ENCODE measurements around the gene SH2D2A.
A peak's percentile ranks its signal among the peaks of the same experiment; 100 is the strongest.

SH2D2A gene

GRCh38 chr1:156816561-156817328 lies at the start of gene SH2D2A:
TSS of gene SH2D2A (minus strand) at chr1:156816848. CDS start at chr1:156816708, 140 bp downstream.
- no peak for DNase-seq

DNA sequence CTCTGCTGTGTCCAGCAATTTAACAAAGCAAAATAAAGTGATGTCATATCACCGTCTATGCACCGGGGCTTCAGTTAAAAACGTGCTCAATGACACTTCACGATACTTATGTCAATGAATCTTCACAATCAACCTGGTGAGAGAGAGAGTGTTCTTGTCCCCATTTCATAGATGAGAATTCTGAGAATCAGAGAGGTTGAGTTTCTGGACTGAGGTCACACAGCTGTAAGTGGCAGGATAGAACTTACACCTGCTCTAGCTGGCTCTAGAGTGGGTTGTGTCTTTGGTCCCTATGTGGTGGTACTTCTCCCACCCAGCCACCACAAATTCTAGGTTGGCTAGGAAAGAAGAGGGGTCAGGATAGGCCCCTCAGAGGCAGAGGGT lies 49.2 kb upstream of the SH2D2A start:
- no peak for DNase-seq

- DNase-seq = peak; percentile 18
These were observed 48.6 kb upstream of the SH2D2A start for GRCh38 chr1:156865258-156865657.

- peak; percentile 36 for DNase-seq
These were observed 48.1 kb upstream of the SH2D2A start for GRCh38 chr1:156864796-156865195.

- no peak for DNase-seq
These were observed 47.0 kb upstream of the SH2D2A start for GRCh38 chr1:156863631-156864030.

- DNase-seq = no peak
These were observed 46.5 kb upstream of the SH2D2A start for GRCh38 chr1:156862997-156863599.

DNA sequence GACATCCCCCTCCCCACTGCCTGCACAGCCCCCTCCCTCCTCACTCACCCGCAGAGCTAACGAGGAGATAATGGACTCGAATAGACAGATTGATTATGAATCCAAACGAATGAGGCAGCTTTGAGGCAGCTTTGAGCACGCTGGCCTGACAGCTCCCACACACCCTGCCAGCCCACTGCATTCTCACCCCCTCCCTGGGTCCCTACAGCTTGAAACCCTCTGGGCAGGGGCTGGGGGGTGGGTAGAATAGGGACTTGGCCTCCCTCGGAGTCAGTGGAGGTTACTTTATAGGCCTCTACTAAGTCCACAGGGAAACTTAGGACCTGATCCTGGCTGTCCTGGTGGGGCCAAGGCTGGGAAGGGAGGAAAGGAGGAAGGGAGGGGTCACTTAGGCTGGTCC lies 45.9 kb upstream of the SH2D2A start:
- no peak for DNase-seq

GRCh38 chr1:156860628-156861423 lies 44.2 kb upstream of the SH2D2A start, which contains the start of gene NTRK1:
TSS of gene NTRK1 (plus strand) at chr1:156860865. CDS start at chr1:156860935, 70 bp downstream.
- DNase-seq = peak; percentile 76

DNA sequence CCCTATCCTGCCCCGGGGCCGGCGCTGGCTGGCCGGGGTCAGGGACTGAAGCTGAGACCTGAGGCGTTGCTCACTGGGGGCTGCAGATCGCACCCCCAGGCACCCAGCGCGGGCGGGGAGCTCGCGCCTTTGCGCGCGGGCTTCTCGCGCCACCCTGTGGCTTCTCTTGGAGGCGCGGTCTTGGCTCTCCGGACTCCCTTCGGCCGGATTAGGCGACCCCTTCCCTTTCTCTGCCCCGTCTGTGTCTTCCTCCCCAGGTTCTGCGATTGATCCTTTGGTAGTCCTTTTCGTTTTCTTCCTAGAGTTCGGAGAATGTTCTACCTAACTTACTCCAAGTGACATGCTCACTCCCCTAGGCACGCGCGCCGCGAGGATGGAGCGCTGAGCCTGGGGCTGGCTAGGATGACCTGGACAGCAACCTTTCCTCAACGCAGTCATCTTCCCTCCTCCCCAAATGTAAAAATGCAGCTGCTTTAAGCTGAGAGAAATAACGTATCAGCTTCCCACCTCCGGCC lies 43.5 kb upstream of the SH2D2A start:
- DNase-seq = peak; percentile 77

- DNase-seq = peak; percentile 73
These were observed 43.0 kb upstream of the SH2D2A start for GRCh38 chr1:156859523-156860112.

DNA sequence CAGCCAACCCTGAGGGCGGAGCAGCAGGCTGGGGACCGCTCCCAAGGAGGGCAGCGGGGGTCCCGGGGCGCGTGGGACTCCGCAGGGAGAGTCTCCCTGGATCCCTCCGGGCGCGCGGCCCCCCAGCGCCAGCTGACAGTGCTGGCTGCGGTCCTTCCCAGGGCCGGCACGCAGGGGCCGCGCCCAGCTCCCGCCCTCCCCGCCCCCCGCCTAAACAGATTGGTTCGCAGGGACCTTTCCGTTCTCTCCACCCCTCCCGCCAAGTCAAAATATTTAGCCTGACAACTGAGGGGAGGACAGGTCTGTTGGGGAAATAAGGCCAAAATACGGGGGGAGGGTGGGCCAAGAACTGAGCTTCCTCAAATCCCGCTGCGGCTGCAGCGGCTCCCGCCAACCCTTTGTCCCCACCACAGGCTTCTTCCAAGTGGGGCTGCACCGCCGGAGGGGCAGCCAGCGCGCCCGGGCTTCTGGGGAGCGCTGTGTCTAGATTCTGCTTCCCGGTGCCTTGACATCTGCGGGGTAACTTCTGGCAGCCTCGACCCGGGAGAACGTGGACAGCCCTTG lies 42.4 kb upstream of the SH2D2A start, which contains the start of gene INSRR:
INSRR (minus strand) TSS at position 159 of the 564 bp plus-strand sequence. CDS start 496 bp downstream, outside the sequence.
- peak; percentile 52 for DNase-seq

- peak; percentile 21 for DNase-seq
These were observed 41.9 kb upstream of the SH2D2A start for GRCh38 chr1:156858555-156858956.

- no peak for DNase-seq
These were observed 40.9 kb upstream of the SH2D2A start for GRCh38 chr1:156857532-156857931.

DNA sequence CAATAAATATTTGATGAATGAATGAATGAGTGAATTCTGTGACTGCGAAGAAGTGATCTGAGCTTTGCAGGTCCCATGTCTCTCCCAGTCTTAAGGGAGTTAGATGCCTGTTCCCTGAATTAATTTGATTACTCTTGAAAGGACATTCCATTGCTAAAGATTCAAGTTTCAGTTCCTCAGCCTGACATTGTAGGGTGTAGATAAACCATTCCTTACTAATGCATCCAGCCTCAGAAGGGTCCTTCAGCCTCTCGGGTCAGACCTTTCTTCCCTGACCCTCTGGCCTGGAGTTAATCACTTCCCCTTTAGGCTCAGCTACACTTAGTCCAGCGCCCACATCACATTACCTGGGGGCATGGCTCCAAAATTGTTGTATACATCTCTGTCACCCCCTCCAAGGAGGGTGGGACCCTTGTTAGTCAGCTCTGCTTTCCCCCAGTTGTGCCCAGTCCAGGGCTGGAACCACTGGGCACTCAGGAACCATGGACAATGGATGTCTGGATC lies 39.7 kb upstream of the SH2D2A start:
- no peak for DNase-seq

DNA sequence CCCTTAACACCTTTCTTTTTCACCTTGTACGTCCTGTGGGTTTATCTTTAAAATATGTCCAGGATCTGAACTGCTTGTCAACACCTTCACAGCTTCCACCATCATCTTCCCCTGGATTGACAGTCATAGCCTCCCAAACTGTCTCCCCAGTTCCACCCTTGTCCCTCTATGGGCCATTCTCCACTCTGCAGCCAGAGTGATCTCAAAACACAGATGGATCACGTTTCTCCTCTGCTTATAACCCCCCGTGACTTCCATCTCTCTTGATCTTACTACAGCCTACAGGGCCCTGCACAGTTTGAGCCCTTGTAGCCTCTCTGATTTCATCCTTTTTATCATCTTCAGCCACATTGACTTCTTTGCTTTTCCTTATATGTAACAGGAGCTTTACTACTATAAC lies 38.0 kb upstream of the SH2D2A start:
- no peak for DNase-seq

DNA sequence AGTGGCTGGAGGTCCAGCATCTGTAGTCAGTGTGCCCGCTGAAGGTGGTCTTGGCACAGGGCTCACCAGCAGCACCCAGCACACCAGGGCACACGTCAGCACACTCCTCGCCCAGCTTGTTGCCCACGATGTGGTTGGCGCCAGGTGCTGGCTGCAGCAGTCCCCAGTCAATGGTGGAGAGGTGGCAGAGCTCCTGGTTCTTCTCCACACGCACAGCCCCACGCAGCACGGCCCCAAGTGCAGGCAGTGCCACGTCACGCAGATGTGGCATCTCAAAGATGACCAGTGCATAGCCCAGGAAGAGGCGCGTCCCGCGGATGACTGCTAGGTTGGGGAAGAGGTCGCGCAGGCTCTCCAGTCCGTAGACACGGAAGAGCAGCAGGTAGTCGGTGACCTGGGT lies 37.1 kb upstream of the SH2D2A start:
- no peak for DNase-seq

GRCh38 chr1:156852418-156852874 lies 35.8 kb upstream of the SH2D2A start:
- DNase-seq = peak; percentile 97

DNA sequence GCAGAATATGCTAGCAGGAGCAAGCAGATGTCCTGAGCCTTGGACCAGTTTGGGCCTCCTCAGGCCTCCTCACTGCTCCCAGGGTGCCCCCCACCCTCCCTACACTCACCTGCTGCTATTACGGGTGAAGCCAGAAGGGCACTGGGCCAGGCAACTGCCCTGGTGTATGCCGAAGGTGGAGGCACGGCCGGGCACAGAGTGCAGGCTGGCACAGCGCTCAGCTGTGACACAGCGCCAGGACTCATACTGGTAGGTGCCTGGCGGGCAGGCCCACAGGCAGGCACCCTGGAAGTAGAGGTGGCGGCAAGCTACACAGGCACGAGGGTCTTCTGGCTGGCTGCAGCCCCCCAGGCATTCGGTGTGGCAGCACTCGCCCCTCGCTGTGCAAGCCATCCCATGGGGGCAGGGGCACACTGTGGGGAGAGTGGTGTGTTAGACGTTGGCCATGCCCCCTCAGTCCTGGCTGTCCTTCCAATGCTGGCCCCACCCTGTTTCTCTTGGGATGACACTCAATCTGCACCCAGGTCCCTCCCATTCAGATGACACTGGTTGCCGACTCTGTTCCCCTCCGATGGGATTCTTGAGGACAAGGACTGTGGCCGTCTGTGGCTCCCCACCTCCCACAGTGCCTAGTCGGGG lies 35.2 kb upstream of the SH2D2A start:
- DNase-seq = peak; percentile 38

- no peak for DNase-seq
These were observed 32.5 kb upstream of the SH2D2A start for GRCh38 chr1:156849151-156849496.

DNA sequence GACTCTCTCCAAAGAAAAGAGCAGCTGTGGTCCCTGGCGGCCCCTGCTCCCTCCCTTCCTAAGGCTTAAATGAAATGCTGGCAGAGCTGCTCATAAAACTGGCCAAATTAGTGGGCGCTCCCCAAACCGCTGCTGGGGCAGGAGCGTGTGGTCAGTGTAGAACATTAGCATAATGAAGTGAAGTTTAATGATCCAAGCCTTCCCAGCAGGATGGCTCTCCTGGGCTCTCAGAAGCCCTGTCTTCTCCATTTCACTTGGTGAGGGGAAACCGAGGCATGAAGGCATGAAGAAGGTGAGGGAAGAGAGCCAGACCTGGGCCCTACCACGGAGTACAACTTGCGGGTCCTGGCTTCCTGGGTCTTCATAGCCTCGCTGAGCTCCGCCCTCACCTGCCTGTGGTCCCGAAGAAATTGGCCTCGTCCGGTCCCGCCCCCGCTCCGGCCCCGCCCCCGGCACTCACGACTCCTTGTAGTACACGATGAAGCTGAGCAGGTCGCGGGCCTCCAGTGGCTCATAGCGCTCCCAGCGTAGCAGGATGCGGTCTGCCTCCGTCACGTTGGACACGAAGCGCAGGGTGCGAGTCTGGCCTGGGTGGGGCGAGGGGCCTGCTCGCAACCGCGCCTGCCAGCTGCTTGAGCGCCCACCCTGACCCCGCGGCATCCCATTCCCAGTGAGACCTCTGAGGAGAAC lies 32.0 kb upstream of the SH2D2A start:
- DNase-seq = peak; percentile 41
